BJ (cell line): Measurements from ENCODE around the gene EBF4. TPM values are rescaled to one million over a fixed set of nuclear protein-coding genes. Genes with fewer than 3 reads are reported as not detected.

ENCODE experiments used
- CTCF ChIA-PET: fragments of 350-600 bp; formaldehyde crosslinking; extraction: SDS; loops from one replicate; lab custom pipeline; 2021; ENCODE audit warnings: antibody characterized with exemption, inconsistent platforms; lab: Yijun Ruan, JAX
- POLR2A ChIA-PET: fragments of 300-600 bp; sonication (Branson Sonifier 250); formaldehyde crosslinking; extraction: SDS; loops from one replicate; lab custom pipeline; 2021; ENCODE audit warnings: antibody characterized with exemption; lab: Charles Lee
- DNase-seq: peaks from one replicate; pipeline ENCODE4 v3.0.0-alpha.2; 2011; ENCODE audit warnings: low read depth
- H3K27me3 ChIP-seq: 2 replicates; pipeline ENCODE4 v1.6.0; 2011; ENCODE audit warnings: low read length; ENCODE audit not compliant: control insufficient read depth, insufficient read depth
- H3K36me3 ChIP-seq: 2 replicates; pipeline ENCODE4 v1.5.1; 2011; ENCODE audit warnings: low read length; ENCODE audit not compliant: control insufficient read depth, insufficient read depth
- H3K4me3 ChIP-seq: 2 replicates; pipeline ENCODE4 v1.5.1; 2011; ENCODE audit warnings: low read depth, mild to moderate bottlenecking, control low read depth, low read length
- CTCF ChIP-seq: IDR thresholded peaks from 2 replicates; pipeline ENCODE4 v1.5.1; 2011; ENCODE audit warnings: low read depth, mild to moderate bottlenecking, control low read depth, inconsistent platforms, low read length, moderate library complexity; ENCODE audit not compliant: insufficient read depth
- polyA plus RNA-seq: library from polyadenylated mRNA; depleted of rRNA; stranded (reverse); fragments of >200 nt; gene quantifications from 2 replicates; pipeline ENCODE4 v1.2.3, GENCODE V29; 2011

The EBF4 gene
- polyA plus RNA-seq, 1 experiment, result 1.9 TPM

GRCh38 chr20:2700913-2701620 lies 8.5 kb downstream of the EBF4 start:
- Histone ChIP-seq H3K36me3 (no peaks in the 10 kb centered on the region), H3K4me3 (no peak overlapping the region), H3K27me3 (peaks cover 18% of the 10 kb centered on the region)
- ChIA-PET POLR2A (no interaction called here), CTCF (interaction anchor here (1.3 kb wide), 1 partner anchor 11 kb away, joined by 3 read pairs; no protein-coding TSS in a partner anchor)
- no peak for TF ChIP-seq CTCF
- DNase-seq, result no peak

DNA sequence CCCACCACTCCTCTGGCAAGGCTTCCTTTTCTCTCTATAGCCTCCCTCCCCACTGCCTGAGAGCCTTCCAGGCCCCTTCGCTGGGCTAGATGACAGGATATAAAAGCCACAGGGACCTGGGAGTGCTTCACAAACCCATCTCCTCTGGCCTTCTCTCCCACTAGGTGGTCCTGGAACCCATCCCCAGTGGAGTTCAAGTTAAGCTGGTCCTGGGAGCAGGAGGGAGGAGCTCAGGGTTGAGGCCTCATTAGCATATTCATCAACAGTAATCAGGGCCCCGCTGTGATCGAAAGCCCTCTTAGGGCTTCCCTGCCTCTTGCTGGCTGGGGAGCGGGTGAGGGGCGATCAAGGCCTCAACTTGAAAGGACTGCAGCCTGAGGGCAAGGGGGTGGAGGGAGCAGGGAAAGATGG lies 9.1 kb downstream of the EBF4 start:
- peaks cover 16% of the 10 kb centered on the region for H3K27me3 ChIP-seq
- ChIA-PET POLR2A (no interaction called here), CTCF (no interaction called here)
- no peak for DNase-seq
- no peak overlapping the region for H3K4me3 ChIP-seq
- H3K36me3 ChIP-seq, result no peaks in the 10 kb centered on the region
- TF ChIP-seq CTCF, result no peak

GRCh38 chr20:2703716-2704475 lies 11.3 kb downstream of the EBF4 start:
- DNase-seq, result no peak
- H3K36me3 ChIP-seq, result no peaks in the 10 kb centered on the region
- no peak overlapping the region for H3K4me3 ChIP-seq
- ChIA-PET POLR2A (no interaction called here), CTCF (no interaction called here)
- peaks cover 10% of the 10 kb centered on the region for H3K27me3 ChIP-seq
- TF ChIP-seq CTCF, result no peak

- Histone ChIP-seq H3K27me3 (peaks cover 3% of the 10 kb centered on the region), H3K4me3 (no peak overlapping the region), H3K36me3 (no peaks in the 10 kb centered on the region)
- DNase-seq, result no peak
- no peak for TF ChIP-seq CTCF
- CTCF ChIA-PET, result interaction anchor here (1.1 kb wide), 1 partner anchor 59 kb away, joined by 3 read pairs; no protein-coding TSS in a partner anchor
- POLR2A ChIA-PET, result no interaction called here
Measured at GRCh38 chr20:2705931-2706645, 13.5 kb downstream of the EBF4 start.
